ENCODE measurements around the gene FYB1.

FYB1 gene

DNA sequence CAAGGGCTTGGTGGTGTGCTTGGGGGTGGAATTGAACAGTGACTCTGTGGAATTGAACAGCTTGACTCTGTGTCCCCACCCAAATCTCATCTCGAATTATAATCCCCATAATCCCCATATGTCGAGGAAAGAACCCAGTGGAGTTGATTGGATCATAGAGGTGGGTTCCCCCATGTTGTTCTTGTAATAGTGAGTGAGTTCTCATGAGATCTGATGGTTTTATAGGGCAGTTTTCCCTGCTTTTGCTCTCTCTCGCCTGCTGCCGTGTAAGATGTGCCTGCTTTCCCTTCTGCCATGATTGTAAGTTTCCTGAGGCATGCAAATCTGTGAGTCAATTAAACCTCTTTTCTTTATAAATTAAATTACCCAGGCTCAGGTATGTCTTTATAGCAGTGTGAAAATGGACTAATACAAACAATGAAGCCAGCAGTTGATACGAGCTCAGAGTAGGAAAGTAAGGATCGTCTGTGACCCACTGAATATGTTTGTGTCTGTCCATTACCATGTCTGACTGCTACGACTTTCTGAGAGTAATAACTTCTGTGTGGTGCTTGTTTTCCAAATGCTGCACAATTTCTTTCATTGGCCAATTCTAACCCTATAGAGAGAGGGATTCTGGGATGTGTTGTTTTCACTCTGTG lies 127.3 kb downstream of the FYB1 start:
- DNase-seq (ENCODE audit: low read depth, low spot score): no peak

DNA sequence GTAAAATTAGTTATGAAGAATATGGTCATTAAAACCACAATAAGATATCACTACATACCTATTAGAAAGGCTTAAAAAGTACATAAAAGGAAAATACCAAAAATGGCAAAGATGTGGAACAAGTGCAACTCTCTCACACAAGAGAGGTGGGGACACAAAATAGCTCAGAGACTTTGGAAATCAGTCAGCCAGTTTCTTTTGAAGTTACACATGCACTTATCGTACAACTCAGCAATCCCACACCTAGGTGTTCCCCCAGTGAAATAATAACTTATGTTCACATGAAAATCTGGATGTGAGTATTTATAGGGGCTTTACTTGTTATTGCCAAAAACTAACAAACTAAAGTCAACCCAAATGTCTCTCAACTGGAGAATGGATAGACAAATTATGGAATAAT lies 135.4 kb downstream of the FYB1 start:
- no peak for DNase-seq (ENCODE audit: low read depth, low spot score)

GRCh38 chr5:39082995-39083394 lies 136.4 kb downstream of the FYB1 start:
- DNase-seq (ENCODE audit: low read depth, low spot score): no peak

DNA sequence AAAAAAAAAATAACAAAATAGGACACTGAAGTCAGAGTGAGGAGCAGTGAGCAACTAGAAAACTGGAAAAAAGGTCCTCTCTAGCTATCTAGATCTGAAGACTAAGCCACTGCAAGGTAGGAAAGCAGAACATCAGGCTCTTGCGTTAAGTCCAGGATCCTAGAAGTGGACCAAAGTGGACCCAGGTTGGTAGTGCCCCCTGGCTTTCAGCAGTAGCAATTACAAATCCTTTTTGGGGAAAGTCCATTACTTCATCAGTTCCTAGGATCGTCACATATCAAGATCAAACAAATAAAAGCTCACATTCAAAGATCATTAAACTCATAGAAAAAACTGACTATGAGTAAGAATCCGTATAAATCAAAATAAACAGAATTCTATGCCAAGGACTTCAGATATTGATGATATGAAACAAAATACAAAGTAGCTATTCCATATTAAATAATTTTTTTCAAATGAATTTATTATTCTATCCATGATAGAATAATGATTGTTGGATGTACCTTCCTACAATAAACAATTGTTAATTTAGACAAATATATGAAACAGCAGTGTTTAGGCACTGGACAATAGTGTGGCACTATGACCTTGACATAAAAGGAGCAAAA lies 138.7 kb downstream of the FYB1 start:
- DNase-seq (ENCODE audit: low read depth, low spot score): no peak

DNA sequence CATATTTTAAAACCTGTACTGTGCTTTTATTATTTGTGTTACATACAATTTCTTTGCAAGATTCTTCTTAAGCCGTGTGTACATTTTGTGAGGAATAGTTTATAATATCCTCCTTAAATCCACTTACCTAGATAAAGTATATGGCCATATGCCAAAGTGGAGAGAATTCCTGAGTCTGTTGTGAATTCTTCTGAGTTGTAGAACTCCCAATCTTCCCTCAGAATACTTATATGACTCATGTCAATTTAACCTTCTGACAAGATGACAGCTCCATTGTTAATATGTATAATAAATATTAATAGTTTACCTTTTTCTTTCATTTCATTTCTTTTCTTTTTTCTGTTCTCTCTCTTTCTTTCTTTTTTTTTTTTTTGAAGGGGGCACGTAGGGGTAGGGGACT lies 139.2 kb downstream of the FYB1 start:
- DNase-seq (ENCODE audit: low read depth, low spot score): no peak

- DNase-seq (ENCODE audit: low read depth, low spot score): no peak
Measured at GRCh38 chr5:39079147-39079546, 140.2 kb downstream of the FYB1 start.

DNA sequence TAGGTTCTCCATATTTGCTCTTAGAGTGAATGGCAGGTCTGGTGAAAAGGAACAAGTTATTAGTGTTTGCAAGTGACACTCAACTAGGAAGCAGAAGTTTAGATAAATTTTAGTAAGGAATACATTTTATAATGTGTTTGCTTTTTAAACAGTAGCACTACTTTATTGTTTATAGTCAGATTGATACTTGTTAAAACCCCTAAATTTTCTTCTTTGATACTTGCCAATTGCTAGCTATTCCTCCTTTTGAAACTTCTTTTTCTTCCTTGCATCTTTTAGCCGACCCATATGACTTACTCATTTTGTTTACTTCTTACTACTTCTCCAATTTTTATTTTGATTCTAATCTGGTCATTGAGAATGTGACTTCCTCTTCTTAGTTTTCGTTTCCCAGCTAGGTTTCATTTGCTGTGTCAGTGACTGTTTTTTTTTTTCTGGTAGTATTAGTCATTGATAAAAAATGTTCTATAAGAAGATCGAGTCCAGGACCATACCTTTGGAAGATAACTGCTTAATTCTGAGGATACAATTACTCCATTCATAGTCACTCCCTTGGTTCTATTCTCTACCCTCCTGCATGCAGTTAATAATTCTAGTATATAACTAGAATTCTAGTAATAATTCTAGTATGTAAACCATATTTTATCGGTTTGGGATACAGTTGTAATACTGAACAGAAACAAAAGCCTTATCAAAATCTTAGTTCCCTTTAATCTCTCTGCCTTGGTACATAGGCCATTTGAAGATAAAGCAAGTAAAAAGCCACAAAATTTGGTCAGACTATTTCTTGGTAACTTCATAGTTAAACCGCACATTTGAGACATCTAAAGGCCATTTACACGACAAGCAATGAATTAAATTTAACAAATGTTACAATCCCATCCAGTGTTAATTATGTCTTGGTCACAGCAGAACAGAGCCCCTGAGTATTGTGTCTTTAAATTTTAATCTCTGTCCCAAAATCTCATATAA lies 142.3 kb downstream of the FYB1 start:
- DNase-seq (ENCODE audit: low read depth, low spot score): no peak

DNA sequence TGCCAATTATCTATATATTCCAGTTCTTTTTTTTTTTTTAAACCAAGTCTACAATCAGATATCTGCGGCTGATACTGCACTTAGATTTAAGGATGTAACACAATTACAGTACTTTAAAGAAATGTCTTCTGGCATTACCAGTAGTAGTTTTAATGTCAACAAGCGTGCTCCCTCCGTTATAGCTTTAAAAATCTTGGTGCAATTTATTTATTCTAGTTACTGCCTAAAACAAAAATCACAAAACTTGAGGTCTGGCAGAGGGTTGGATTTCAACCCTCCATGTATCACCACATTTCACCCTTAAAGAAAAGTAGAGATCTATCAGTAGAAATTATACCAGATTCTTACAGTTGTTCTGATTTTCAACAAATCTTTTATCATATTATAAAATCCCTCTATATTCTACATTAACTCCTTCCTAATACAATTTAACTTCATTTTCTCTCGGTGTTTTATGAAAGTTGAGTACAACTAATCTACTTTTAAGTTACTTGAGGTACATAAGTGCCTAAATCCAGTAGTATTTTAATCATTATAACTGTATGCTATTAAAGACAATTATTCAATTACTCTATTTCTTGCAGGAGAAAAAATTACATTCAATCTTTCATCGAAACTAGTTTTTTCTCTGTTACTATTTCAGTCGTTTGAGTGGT lies 143.1 kb downstream of the FYB1 start:
- DNase-seq (ENCODE audit: low read depth, low spot score): no peak

- DNase-seq (ENCODE audit: low read depth, low spot score): peak; percentile 78
Measured at GRCh38 chr5:39074017-39074814, 145.1 kb downstream of the FYB1 start, which contains the start of gene RICTOR. Gene RICTOR (minus strand): TSS chr5:39074399. CDS start chr5:39074377, 22 bp downstream.

- peak; percentile 1 for DNase-seq (ENCODE audit: low read depth, low spot score)
Measured at GRCh38 chr5:39073767-39074016, 145.7 kb downstream of the FYB1 start.

DNA sequence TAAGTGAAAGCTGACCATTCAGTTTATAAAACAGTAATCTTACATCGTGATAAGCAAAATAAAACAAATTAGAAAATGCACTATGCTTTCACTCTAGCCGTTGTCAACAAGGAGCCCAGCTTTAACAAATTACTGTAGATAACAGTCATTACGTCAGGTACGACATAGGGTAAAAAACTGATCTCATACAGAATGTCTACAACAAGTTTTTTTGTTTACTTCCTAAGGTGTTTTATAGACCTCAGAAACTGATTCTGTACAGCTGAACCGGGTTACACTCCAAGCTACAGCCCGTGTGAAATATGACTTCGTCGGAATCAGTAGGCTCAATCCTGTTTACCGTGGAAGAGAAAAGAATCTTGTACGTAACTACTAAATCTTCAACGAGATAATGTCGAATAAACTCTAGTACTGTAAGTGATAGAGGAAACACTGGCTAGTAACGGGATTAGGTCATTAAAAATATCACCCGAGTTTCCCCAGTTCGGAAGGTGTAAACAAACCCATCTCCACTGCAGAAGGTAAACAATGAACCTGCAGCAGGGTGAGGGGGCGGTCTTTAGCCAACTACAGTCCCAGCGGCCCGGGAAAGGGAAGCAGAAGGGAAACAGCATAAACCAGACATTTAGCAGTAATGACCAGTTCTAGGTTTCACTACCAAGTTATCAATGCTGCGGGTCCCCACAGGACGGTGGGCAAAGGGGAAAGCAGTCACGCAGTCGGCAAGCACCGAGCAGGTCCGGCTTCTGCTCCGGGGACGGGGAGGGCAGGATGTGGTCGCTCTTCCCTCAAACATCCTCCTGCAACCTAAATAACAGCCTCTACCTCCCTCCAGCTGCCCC lies 146.2 kb downstream of the FYB1 start:
- no peak for DNase-seq (ENCODE audit: low read depth, low spot score)

GRCh38 chr5:39068099-39068498 lies 151.3 kb downstream of the FYB1 start:
- DNase-seq (ENCODE audit: low read depth, low spot score): no peak

DNA sequence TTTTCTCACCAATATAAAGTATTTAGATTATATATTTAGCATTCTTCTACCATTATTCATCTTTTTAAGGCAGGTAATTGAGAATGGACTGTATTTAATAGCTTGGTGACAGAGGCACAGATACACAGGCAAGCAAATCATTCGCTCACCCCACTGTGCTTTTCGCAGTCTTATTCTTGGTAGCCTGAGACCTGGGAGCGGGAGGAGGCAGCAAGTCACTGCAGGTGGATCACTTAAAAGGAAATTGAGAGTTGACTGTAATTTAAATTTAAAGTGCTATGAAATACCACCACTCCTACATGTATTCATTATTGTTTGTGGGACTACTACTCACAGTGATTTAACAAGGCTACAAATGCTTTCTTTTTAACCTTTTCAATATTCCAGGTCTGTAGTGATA lies 154.9 kb downstream of the FYB1 start:
- no peak for DNase-seq (ENCODE audit: low read depth, low spot score)

GRCh38 chr5:39063037-39063436 lies 156.3 kb downstream of the FYB1 start:
- no peak for DNase-seq (ENCODE audit: low read depth, low spot score)

- DNase-seq (ENCODE audit: low read depth, low spot score): no peak
Measured at GRCh38 chr5:39062530-39062929, 156.8 kb downstream of the FYB1 start.

DNA sequence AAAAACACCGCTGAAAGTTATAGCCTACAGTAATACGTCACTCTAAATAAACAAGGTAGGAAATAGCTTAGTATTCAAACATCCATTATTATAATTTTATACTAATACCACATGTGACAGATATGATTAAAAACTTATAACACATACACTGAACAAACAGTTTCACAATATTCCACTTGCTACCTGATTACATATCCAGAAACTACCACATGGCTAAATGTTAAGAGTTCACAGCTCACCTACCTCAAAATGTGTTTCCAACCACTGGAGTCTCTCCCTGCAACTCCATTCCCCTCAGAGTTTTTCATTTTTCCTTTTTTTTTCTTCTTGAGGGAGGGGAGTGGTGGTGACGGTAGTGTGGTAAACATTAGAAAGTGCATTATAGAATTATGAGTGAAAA lies 157.3 kb downstream of the FYB1 start:
- no peak for DNase-seq (ENCODE audit: low read depth, low spot score)

DNA sequence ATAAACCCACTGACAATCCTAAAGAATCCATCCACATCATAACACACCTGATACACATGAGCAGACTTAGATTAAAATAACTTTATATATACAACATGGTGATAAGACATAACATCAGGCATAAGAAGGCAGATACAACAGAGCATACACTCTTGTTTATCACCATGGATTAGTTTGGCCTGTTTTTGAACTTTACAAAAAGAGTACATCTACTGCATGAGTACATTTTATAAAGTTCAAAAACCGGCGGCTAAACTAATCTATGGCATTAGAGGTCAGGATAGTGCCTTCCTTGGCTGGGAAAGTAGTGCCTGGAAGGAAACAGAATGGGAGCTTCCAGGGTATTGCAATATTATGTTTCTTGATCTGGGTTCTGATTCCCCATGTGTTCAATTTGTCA lies 160.3 kb downstream of the FYB1 start:
- DNase-seq (ENCODE audit: low read depth, low spot score): no peak

- DNase-seq (ENCODE audit: low read depth, low spot score): no peak
Measured at GRCh38 chr5:39058178-39058921, 161.0 kb downstream of the FYB1 start.

GRCh38 chr5:39057734-39058133 lies 161.6 kb downstream of the FYB1 start:
- no peak for DNase-seq (ENCODE audit: low read depth, low spot score)
